SKM-1 treated with dmso at 0.1 percent for 144 hours (cell line): ENCODE data around the gene PHF20.
"Not testable (repeated sequence)": the region's sequence is repeated elsewhere in the genome, so short reads cannot be mapped to it uniquely, and the experiment has no call there.

Experiments
- DNase-seq: peaks from one replicate; lab custom pipeline; 2025; ENCODE audit not compliant: unreplicated experiment; lab: John Stamatoyannopoulos, UW

The PHF20 gene

GRCh38 chr20:35739294-35740163, 32.3 kb upstream of the PHF20 start:
- DNase-seq = peak; percentile 20

DNA sequence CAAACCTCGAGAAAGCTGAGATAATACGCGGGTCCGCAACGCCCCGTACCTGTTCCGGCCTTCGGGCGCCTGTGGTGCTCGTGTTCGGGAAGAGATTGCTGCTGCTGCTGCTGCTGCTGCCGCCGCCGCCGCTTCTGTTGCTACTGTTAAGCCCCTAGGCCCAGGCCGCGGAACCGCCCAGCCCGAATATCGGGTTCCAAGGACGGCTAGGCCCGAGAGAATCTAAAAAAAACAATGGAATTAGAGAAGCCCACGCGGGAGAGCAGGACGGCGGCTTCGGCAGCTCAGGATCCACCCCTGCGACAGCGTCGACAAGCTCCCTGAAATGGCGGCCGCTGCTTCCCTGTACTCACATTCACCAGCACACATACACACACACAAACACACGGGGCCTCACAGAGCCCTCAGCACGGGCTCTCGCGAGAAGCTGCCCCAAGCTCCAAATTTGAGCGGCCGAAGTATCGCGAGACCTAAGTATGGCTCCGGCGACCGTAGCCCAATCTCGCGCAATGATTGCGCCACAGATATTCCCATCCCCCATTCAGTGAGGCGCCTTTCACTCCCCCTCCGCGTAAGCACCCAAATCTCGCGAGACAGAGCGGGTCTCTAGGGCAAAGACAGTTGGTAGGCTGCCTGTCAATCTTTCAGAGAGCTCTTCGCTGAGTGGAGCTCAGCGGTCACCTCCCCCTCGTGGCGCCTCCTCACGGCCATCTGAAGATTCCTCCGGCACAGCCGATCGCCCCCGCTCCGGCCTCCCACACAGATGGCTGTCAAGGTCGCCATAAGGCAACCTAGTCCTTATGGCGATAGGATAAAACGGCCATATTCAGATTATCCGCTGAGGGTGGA, 29.7 kb upstream of the PHF20 start, which contains the start of gene RBM39:
TSS of gene RBM39 (minus strand) at position 369 of the 849 bp plus-strand sequence. CDS start 1,386 bp downstream, outside the sequence.
- peak; percentile 99 for DNase-seq

- peak; percentile 66 for DNase-seq
Measured at GRCh38 chr20:35742741-35743523, 28.9 kb upstream of the PHF20 start.

DNA sequence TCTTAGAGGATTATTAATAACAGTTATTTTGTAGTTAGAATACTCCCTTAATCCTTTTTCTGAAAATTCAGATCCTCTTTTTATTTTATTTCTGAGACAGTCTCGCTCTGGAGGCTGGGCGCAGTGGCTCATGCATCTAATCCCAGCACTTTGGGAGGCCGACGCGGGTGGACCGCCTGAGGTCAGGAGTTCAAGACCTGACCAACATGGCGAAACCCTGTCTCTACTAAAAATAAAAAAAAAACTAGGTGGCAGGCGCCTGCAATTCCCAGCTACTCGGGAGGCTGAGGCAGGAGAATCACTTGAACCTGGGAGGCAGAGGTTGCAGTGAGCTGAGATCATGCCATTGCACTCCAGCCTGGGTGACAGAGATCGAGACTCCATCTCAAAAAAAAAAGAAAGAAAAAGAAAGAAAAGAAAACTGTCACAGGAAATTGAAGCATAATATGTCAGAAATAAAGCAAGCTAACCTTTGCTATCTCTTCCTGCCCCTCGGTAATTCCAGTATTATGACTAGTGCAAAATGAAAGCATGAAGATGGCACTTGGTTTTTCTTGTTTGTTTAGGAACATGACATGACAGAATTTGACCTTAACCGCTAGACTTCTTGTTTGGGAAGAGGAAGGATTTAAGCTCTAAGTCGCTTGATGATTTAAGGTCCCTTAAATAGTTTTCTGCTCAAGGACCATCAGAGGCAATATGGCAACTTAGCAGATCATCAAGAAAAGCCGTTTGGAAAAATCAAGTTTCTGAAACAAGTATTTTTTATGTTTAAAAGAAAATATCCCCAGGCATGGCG, 27.9 kb upstream of the PHF20 start:
- DNase-seq = peak; percentile 30

- not testable (repeated sequence) for DNase-seq
Measured at GRCh38 chr20:35744492-35744841, 27.3 kb upstream of the PHF20 start.

DNA sequence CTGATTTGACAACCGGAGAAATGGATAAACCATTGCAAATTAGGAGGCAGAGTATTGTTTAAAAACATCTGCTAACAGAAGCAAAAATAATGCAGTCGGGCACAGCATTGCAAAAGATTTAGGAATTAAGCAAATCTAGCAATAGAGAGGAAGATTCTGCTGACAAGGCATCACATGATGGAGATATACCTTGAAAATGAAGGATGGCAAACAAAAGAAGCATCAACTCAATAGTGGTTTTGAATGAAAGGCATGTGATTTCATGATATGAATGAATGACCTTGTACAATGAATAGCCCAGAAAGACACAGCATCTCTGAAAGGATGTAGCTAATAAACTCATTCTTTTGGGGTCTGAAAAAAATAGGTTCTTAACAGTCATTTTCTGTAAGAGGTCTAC, 21.2 kb upstream of the PHF20 start:
- no peak for DNase-seq

DNA sequence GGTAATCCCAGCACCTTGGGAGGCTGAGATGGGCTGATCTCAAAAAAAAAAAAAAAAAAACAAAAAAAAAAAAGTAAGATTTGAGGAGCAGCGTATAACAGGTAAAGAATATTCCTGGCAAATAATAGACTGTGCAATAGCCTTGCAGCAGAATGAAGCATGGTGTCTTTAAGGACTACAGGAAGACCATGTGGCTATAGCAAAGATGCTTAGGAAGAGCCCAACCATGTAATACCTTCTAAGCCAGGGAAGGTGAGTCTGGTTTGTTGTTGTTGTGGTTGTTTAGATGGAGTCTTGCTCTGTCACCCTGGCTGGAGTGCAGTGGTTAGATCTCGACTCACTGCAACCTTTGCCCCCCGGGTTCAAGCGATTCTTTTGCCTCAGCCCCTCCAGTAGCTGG, 15.4 kb upstream of the PHF20 start:
- DNase-seq = no peak

DNA sequence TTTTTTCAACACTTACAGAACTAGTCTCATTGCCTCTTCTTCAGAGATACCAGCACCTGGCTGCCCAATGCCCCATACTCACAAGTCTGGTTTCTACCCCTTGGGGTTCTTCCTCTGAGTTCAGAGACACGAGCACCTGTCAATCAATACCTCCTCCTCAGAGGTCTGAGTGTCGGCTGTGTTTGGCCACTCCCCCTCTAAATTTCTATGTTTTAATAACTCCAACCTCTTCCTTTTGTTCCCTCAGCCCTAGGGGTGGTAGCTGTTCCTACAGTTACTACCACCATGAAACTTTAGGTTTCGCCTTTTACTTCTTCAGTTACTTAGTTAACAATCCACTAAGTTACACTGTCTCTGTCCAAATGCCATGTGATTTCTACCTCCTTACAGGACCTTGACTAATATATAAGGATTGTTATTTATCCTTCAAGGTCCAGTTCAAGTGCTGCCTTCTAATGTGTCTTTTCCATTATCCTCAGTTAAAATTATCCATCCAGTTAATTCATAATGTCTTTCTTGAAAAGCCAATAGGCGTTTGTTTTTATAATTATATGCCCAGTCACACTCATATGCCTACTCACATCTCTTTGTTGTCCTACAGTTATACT, 14.6 kb upstream of the PHF20 start:
- no peak for DNase-seq

DNA sequence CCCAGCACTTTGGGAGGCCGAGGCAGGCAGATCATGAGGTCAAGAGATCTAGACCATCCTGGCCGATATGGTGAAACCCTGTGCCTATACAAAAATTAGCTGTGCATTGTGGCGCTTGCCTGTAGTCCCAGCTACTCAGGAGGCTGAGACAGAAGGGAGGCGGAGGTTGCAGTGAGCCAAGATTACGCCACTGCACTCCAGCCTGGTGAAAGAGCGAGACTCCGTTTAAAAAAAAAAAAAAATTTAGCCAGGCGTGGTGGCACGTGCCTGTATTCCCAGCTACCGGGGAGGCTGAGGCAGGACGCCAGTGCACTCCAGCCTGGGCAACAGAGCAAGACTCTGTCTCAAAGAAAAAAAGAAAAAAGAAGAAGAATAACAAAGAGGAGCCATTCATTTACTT, 10.3 kb upstream of the PHF20 start:
- DNase-seq = not testable (repeated sequence)

DNA sequence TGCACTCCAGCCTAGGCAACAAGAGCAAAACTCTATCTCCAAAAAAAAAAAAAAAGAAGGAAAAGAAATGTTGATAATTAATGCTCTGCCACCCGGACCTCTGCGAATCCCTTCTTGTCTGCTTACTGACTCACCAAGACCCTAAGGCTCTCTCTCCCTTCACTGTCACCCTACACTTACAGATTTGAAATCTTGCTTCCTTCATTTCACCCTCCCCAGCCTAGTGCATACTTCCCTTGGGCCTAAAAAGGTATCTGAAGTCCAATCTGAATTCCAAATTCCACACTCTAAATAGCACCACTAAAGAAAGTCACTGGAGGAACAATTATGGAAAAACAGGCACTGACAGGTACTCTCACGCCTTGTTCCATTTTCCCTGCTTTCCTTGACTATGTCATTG, 9.4 kb upstream of the PHF20 start:
- DNase-seq = no peak

DNA sequence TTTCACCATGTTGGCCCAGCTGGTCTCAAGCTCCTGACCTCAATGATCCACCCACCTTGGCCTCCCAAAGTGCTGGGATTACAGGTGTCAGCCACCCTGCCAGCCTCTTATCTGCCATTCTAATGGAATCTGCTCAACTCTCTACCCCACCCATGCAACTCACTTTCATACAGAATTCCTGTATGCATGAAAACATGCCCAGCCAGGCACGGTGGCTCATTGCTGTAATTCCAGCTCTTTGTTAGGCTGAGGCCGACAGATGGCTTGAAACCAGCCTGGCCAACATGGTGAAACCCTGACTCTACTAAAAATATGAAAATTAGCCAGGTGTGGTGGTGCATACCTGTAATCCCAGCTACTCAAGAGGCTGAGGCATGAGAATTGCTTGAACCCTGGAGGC, 6.9 kb upstream of the PHF20 start:
- DNase-seq = not testable (repeated sequence)

DNA sequence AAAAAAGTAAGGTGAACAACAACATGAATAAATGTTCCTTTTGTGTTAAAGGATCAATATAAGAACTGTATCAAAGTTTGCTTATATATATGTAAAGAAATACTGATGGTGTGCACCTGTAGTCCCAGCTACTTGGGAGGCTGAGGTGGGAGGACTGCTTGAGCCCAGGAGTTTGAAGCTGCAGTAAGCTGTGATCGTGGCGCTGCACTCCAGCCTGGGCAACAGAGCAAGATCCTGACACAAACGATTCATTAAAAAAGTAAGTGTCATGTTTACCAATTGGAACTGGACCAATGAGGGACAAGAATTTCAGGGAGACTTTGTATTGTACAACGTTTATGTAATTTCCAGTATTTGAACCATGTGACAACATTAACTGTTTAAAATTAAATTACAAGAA, 5.0 kb upstream of the PHF20 start:
- no peak for DNase-seq

DNA sequence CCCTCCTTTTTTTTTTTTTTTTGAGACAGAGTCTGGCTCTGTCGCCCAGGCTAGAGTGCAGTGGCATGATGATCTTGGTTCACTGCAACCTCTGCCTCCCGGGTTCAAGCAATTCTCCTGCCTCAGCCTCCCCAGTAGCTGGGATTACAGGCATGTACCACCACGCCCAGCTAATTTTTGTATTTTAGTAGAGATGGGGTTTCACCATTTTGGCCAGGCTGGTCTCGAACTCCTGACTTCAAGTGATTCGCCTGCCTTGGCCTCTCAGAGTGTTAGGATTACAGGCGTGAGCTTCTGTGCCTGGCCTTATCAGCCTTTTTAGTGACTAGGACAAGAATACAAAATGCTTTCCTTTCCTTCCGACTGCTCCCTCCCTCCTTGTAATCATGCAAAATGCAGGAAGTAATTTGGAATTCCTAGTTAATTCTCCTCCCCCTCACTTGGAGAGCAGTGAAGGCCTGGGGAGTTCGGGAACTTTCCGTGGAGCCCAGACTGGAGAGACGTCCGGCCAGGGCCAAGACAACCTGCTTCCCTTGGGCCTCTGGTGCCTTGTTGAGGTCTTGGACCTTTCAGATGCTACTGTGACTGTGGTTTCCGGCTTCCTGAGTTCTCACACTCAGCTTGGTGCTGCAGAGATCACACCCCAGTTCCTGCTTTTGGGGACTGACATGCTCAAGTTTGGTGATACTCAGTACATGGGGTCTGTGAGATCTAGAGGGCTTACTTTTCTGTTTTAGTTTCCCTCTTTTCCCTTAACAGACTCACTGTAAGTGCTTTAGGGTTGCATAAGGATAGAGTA, 3.9 kb upstream of the PHF20 start:
- peak; percentile 83 for DNase-seq

- no peak for DNase-seq
Measured at GRCh38 chr20:35768731-35769664, 2.8 kb upstream of the PHF20 start.

DNA sequence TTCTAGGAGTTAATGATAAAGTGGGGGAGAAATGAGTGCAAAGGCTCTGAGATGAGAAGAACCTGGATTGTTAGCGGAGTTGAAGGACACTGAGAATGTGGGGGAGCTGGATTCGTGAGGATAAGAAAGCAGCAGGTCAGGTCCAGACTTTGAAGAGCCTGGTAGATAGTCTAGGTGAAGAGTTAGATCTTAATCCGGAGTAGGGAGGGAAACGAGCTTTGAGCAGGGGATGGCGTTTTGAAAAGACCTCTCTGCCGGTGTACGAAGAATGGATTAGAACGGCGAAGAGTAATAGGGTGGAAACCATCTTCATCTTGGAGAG, 487 bp upstream of the PHF20 start:
- no peak for DNase-seq

DNA sequence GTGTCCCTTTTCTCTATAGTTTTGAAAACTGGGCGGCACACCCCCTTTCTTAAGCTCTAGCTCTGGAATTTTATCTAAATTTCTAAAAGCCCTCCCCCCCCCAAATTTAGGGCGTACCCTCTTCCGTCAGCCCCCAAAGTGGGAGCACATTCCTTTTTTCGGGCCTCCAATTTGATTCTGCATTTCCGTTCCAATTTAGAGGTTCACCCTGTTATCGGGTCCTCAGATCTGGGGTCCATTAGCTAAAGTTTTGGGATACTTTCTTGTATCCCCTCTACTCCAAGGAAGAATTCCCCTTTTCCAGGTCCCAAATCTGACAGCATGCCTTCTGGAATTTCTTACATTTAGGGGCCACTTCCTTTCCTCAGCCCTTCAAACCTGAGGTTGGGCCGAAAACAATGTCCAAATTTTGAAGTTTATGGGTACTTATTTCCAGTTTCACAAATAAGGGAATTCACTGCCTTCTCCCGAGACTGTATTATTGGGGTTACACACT, 796 bp downstream of the PHF20 start:
- no peak for DNase-seq

GRCh38 chr20:35773154-35773751, 1.4 kb downstream of the PHF20 start:
- DNase-seq = peak; percentile 85

GRCh38 chr20:35774391-35774790, 2.6 kb downstream of the PHF20 start:
- no peak for DNase-seq
